K562 (cell line): ENCODE results near the gene HPCAL1.

Source experiments
- CAMTA2 ChIP-seq: fragments of 250-450 bp; sonication (Bioruptor Pico); conservative IDR thresholded peaks from 2 replicates; pipeline ENCODE4 v1.5.1; 2022
- CHD1 ChIP-seq: fragments of 200-600 bp; sonication (generic); IDR thresholded peaks from one replicate; pipeline ENCODE4 v1.6.1; 2012; ENCODE audit warnings: mild to moderate bottlenecking, moderate library complexity, low read length, inconsistent platforms
- HMG20A ChIP-seq: fragments of 450-650 bp; formaldehyde crosslinking; conservative IDR thresholded peaks from 2 replicates; pipeline ENCODE4 v1.4.0; 2020; ENCODE audit warnings: mild to moderate bottlenecking, mixed read lengths
- KLF13 ChIP-seq: fragments of 450-650 bp; IDR thresholded peaks from 2 replicates; pipeline ENCODE4 v1.6.1; 2016; ENCODE audit warnings: missing genetic modification characterization, low read depth, mild to moderate bottlenecking, missing compliant biosample characterization, moderate library complexity, borderline replicate concordance
- MCM5 ChIP-seq: fragments of 450-650 bp; IDR thresholded peaks from 2 replicates; pipeline ENCODE4 v1.6.1; 2016; ENCODE audit warnings: low read depth
- NFIX ChIP-seq: fragments of 250-450 bp; sonication (Bioruptor Pico); IDR thresholded peaks from 2 replicates; pipeline ENCODE4 v1.4.0; 2020; ENCODE audit warnings: low read depth, mild to moderate bottlenecking, moderate library complexity
- POLR2A ChIP-seq: fragments of 450-650 bp; conservative IDR thresholded peaks from 2 replicates; pipeline ENCODE4 v1.6.1; 2016
- RB1 ChIP-seq: fragments of 450-650 bp; IDR thresholded peaks from 2 replicates; pipeline ENCODE4 v1.6.1; 2017; ENCODE audit warnings: low read depth, mild to moderate bottlenecking
- RBBP5 ChIP-seq: fragments of 200-600 bp; sonication (generic); IDR thresholded peaks from 2 replicates; pipeline ENCODE4 v1.6.1; 2012; ENCODE audit warnings: borderline replicate concordance, mild to moderate bottlenecking, low read length, control low read depth, inconsistent platforms; ENCODE audit not compliant: insufficient read depth, poor library complexity, severe bottlenecking
- ZNF184 ChIP-seq: sonication (generic); formaldehyde crosslinking; IDR thresholded peaks from 2 replicates; pipeline ENCODE4 v1.5.0; 2020; ENCODE audit warnings: missing genetic modification reagents
- ZNF695 ChIP-seq: fragments of 450-650 bp; formaldehyde crosslinking; IDR thresholded peaks from 2 replicates; pipeline ENCODE4 v1.4.0; 2020; ENCODE audit warnings: mild to moderate bottlenecking, moderate library complexity
- TF ChIP-seq, protein P1 (sequence below), 3 experiments: IDR thresholded peaks in 2 of 3; conservative IDR thresholded peaks in 1 of 3; 2 replicates each; pipeline ENCODE4 v1.5.1; 2011 to 2012; ENCODE audit warnings: low read length in 3 of 3, mild to moderate bottlenecking in 3 of 3, control low read depth in 2 of 3, improper control_type of control experiment in 1 of 3, inconsistent platforms in 1 of 3, low read depth in 1 of 3, mixed read lengths in 1 of 3, moderate library complexity in 1 of 3; ENCODE audit not compliant: insufficient read depth in 2 of 3
- TF ChIP-seq, protein P2 (sequence below): sonication (generic); formaldehyde crosslinking; IDR thresholded peaks from 2 replicates; pipeline ENCODE4 v1.5.0; 2020; ENCODE audit warnings: missing genetic modification reagents
- TF ChIP-seq, protein P3 (sequence below): sonication (generic); formaldehyde crosslinking; IDR thresholded peaks from 2 replicates; pipeline ENCODE4 v1.8.1; 2023; ENCODE audit warnings: mild to moderate bottlenecking, missing genetic modification reagents, moderate library complexity

DNA sequence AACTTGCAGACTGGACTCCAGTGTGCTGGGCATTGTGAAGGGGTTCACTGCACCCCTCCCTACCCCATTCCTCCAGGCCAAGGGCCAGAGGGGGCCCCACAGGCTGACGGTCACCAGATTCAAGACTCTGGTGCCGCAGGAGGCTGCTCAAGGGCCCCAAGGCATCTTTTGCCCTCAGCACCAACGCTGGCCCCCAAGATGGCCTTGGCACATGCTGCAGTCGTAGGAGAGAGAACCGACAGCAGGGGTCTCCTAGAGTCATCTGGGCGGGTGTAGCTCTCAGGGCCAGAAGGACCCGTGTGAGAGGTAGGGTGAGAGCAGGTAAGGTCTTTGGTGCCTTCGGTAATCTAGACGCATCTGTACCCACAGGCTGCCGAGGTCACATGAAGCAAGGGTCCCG is 164.1 kb downstream of the HPCAL1 start:
- no peak for TF ChIP-seq RBBP5
- TF ChIP-seq, protein P1, sequence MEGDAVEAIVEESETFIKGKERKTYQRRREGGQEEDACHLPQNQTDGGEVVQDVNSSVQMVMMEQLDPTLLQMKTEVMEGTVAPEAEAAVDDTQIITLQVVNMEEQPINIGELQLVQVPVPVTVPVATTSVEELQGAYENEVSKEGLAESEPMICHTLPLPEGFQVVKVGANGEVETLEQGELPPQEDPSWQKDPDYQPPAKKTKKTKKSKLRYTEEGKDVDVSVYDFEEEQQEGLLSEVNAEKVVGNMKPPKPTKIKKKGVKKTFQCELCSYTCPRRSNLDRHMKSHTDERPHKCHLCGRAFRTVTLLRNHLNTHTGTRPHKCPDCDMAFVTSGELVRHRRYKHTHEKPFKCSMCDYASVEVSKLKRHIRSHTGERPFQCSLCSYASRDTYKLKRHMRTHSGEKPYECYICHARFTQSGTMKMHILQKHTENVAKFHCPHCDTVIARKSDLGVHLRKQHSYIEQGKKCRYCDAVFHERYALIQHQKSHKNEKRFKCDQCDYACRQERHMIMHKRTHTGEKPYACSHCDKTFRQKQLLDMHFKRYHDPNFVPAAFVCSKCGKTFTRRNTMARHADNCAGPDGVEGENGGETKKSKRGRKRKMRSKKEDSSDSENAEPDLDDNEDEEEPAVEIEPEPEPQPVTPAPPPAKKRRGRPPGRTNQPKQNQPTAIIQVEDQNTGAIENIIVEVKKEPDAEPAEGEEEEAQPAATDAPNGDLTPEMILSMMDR (IDR thresholded peaks at IDR 0.05 in 2 of 3, conservative IDR thresholded peaks at IDR 0.05 in 1 of 3; ENCODE audit: insufficient read depth in 2 of 3, low read depth in 1 of 3, low read length in 3 of 3), result no peak
- TF ChIP-seq ZNF695 (CRISPR knock-in tag), result no peak
- TF ChIP-seq KLF13, result no peak
- TF ChIP-seq, protein P2, sequence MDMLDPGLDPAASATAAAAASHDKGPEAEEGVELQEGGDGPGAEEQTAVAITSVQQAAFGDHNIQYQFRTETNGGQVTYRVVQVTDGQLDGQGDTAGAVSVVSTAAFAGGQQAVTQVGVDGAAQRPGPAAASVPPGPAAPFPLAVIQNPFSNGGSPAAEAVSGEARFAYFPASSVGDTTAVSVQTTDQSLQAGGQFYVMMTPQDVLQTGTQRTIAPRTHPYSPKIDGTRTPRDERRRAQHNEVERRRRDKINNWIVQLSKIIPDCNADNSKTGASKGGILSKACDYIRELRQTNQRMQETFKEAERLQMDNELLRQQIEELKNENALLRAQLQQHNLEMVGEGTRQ (CRISPR knock-in tag), result no peak
- no peak for TF ChIP-seq NFIX (CRISPR knock-in tag)
- TF ChIP-seq CHD1, result no peak
- no peak for TF ChIP-seq HMG20A (CRISPR knock-in tag)
- TF ChIP-seq, protein P3, sequence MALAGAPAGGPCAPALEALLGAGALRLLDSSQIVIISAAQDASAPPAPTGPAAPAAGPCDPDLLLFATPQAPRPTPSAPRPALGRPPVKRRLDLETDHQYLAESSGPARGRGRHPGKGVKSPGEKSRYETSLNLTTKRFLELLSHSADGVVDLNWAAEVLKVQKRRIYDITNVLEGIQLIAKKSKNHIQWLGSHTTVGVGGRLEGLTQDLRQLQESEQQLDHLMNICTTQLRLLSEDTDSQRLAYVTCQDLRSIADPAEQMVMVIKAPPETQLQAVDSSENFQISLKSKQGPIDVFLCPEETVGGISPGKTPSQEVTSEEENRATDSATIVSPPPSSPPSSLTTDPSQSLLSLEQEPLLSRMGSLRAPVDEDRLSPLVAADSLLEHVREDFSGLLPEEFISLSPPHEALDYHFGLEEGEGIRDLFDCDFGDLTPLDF (CRISPR knock-in tag), result no peak
- TF ChIP-seq POLR2A, result no peak
- no peak for TF ChIP-seq MCM5
- no peak for TF ChIP-seq RB1
- no peak for TF ChIP-seq ZNF184 (CRISPR knock-in tag)
- no peak for TF ChIP-seq CAMTA2 (CRISPR knock-in tag)
